ENCODE results near the gene PWWP2B. TPM values are rescaled to one million over a fixed set of nuclear protein-coding genes. Genes with fewer than 3 reads are reported as not detected.

The PWWP2B gene
- total and polyA plus RNA-seq, 9 of the 15 experiments (the other 6 are each of a cell fraction or from before 2014, with no cell fraction given), result 0.07 to 9.2 (median 1.6) TPM; not detected in 1

GRCh38 chr10:132458071-132458585 is 61.1 kb downstream of the PWWP2B start:
- Histone ChIP-seq H4K20me1 (replicated peaks; ENCODE audit: control insufficient read depth, insufficient read depth, low read length) (0 out of 2 replicates have a peak, but pooled peaks cover 3% of the 10 kb centered on the region), H3K36me3 (ENCODE audit: control insufficient read depth, insufficient read depth, low read length) (no peaks in the 10 kb centered on the region), H3K4me1 (replicated peaks in 1 of 2; ENCODE audit: control insufficient read depth in 2 of 2, insufficient read depth in 2 of 2, low read length in 2 of 2) (peaks cover 8 to 70% of the 10 kb centered on the region in 2 experiments; a peak in 4 of 5 replicates), H3K79me2 (ENCODE audit: control insufficient read depth, insufficient read depth, low read length) (no peaks in the 10 kb centered on the region), H3K9me1 (ENCODE audit: control insufficient read depth, insufficient read depth, low read length) (no peaks in the 10 kb centered on the region), H3K9me3 (replicated peaks; ENCODE audit: control insufficient read depth, insufficient read depth, low read depth, low read length) (no peaks in the 10 kb centered on the region), H3K27ac (ENCODE audit: extremely low read depth, low read depth, low read length) (no peak overlapping the region), H3K9ac (ENCODE audit: insufficient read depth in 1 of 2, low read depth in 2 of 2, low read length in 2 of 2) (no peak overlapping the region), H3K27me3 (ENCODE audit: control insufficient read depth in 2 of 2, insufficient read depth in 2 of 2, low read length in 2 of 2) (peaks cover 0 to 23% of the 10 kb centered on the region in 2 experiments; a peak in 2 of 5 replicates), H3K4me3 (no peak overlapping the region), H3K4me2 (ENCODE audit: insufficient read depth, low read length) (no peak overlapping the region), H2AFZ (ENCODE audit: low read depth, low read length) (no peak overlapping the region)
- ATAC-seq (no peak), DNase-seq (ENCODE audit: extremely low read depth in 1 of 4, low spot score in 3 of 4) (no peak), FAIRE-seq (no peak)
- BruUV-seq (replicated peaks), result no TSS peak
- intact Hi-C loops (cut with micrococcal nuclease), result loop anchor here (2.0 kb wide), 1 partner anchor 179 kb away; no protein-coding TSS in a partner anchor
- WGBS (ENCODE audit: insufficient coverage, low coverage, missing lambda C conversion rate), result 20% methylated on average over 15 of the region's 19 CpGs
- in situ Hi-C loops (cut with MboI), result loop anchor here (10.0 kb wide), 1 partner anchor 177 kb away; no protein-coding TSS in a partner anchor
- TF ChIP-seq ZNF282 (CRISPR knock-in tag; IDR thresholded peaks at IDR 0.05) (no peak), SMAD1 (IDR thresholded peaks at IDR 0.05; ENCODE audit: low read depth, low read length, partially characterized antibody) (no peak), NFYB (IDR thresholded peaks at IDR 0.05; ENCODE audit: extremely low read depth, insufficient read length) (no peak), ZNF184 (CRISPR knock-in tag; IDR thresholded peaks at IDR 0.05) (no peak), ZFP91 (CRISPR knock-in tag; IDR thresholded peaks at IDR 0.05) (no peak), HDAC3 (IDR thresholded peaks at IDR 0.05; ENCODE audit: borderline replicate concordance, partially characterized antibody) (no peak), POLR2B (IDR thresholded peaks at IDR 0.05; ENCODE audit: low read depth, partially characterized antibody) (no peak), CTBP1 (IDR thresholded peaks at IDR 0.05; ENCODE audit: borderline replicate concordance) (no peak), DACH1 (IDR thresholded peaks at IDR 0.05; ENCODE audit: partially characterized antibody) (no peak), FUS (optimal IDR thresholded peaks at IDR 0.05; ENCODE audit: low read depth, low read length) (no peak), ADNP (tag; IDR thresholded peaks at IDR 0.05) (no peak), BCOR (IDR thresholded peaks at IDR 0.05) (no peak), ZNF165 (CRISPR knock-in tag; IDR thresholded peaks at IDR 0.05; ENCODE audit: borderline replicate concordance) (no peak), OTX1 (CRISPR knock-in tag; IDR thresholded peaks at IDR 0.05) (no peak), RCOR1 (IDR thresholded peaks at IDR 0.05; ENCODE audit: borderline replicate concordance in 1 of 2, low read depth in 2 of 2, low read length in 2 of 2) (no peak), ZNF644 (tag; IDR thresholded peaks at IDR 0.05; ENCODE audit: low read depth) (no peak)
- CTCF ChIA-PET (ENCODE audit: low intra/inter-chr PET ratio), result interaction anchor here (0.8 to 1.9 kb wide), 3 partner anchors 71 to 180 kb away, joined by 4 to 13 read pairs (median 9); no protein-coding TSS in a partner anchor
- POLR2A ChIA-PET, result no interaction called here

Measured in K562 (cell line).